ENCODE data around the gene CNPY4. TPM values are rescaled to one million over a fixed set of nuclear protein-coding genes. Genes with fewer than 3 reads are reported as not detected.
A peak's percentile ranks its signal among the peaks of the same experiment; 100 is the strongest.

CNPY4 gene
- total and polyA plus RNA-seq, 10 of the 15 experiments (the other 5 are each of a cell fraction or from before 2014, with no cell fraction given): 2.5 to 9.2 (median 6.8) TPM

GRCh38 chr7:100148559-100149328 is 29.3 kb downstream of the CNPY4 start, which contains the start of gene LAMTOR4 (continued):
- peak; percentile 49; the same call in 1 of the 2 replicates for TF ChIP-seq CEBPZ (IDR thresholded peaks at IDR 0.05; ENCODE audit: low read depth, low read length)
- 0 out of 2 replicates have a peak, but pooled peaks have one; percentile 24 for TF ChIP-seq HCFC1 (IDR thresholded peaks at IDR 0.05; ENCODE audit: low read length)
- TF ChIP-seq RB1 (IDR thresholded peaks at IDR 0.05; ENCODE audit: borderline replicate concordance): peak; percentile 48; the same call in 1 of the 2 replicates
- TF ChIP-seq, protein P1, sequence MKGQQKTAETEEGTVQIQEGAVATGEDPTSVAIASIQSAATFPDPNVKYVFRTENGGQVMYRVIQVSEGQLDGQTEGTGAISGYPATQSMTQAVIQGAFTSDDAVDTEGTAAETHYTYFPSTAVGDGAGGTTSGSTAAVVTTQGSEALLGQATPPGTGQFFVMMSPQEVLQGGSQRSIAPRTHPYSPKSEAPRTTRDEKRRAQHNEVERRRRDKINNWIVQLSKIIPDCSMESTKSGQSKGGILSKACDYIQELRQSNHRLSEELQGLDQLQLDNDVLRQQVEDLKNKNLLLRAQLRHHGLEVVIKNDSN (IDR thresholded peaks at IDR 0.05; ENCODE audit: borderline replicate concordance, extremely low read length, insufficient read depth, low read depth, low read length): peak; percentile 94
- TF ChIP-seq, protein P2, sequence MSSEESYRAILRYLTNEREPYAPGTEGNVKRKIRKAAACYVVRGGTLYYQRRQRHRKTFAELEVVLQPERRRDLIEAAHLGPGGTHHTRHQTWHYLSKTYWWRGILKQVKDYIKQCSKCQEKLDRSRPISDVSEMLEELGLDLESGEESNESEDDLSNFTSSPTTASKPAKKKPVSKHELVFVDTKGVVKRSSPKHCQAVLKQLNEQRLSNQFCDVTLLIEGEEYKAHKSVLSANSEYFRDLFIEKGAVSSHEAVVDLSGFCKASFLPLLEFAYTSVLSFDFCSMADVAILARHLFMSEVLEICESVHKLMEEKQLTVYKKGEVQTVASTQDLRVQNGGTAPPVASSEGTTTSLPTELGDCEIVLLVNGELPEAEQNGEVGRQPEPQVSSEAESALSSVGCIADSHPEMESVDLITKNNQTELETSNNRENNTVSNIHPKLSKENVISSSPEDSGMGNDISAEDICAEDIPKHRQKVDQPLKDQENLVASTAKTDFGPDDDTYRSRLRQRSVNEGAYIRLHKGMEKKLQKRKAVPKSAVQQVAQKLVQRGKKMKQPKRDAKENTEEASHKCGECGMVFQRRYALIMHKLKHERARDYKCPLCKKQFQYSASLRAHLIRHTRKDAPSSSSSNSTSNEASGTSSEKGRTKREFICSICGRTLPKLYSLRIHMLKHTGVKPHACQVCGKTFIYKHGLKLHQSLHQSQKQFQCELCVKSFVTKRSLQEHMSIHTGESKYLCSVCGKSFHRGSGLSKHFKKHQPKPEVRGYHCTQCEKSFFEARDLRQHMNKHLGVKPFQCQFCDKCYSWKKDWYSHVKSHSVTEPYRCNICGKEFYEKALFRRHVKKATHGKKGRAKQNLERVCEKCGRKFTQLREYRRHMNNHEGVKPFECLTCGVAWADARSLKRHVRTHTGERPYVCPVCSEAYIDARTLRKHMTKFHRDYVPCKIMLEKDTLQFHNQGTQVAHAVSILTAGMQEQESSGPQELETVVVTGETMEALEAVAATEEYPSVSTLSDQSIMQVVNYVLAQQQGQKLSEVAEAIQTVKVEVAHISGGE (CRISPR knock-in tag; IDR thresholded peaks at IDR 0.05): no peak
- TF ChIP-seq ATF2 (IDR thresholded peaks at IDR 0.05; ENCODE audit: low read length): no peak
- TF ChIP-seq CBX5 (IDR thresholded peaks at IDR 0.05; ENCODE audit: low read depth): no peak
- TF ChIP-seq IRF3 (IDR thresholded peaks at IDR 0.05): peak; percentile 89
- TF ChIP-seq HSF1 (IDR thresholded peaks at IDR 0.05; ENCODE audit: low read depth, low read length): no peak
- TF ChIP-seq TCF3 (IDR thresholded peaks at IDR 0.05; ENCODE audit: borderline replicate concordance, insufficient read depth, low read depth, low read length): peak; percentile 25; the same call in 1 of the 2 replicates
- no peak for TF ChIP-seq RELA (IDR thresholded peaks at IDR 0.05; ENCODE audit: borderline replicate concordance, partially characterized antibody)
- no peak for TF ChIP-seq FOXM1 (IDR thresholded peaks at IDR 0.05; ENCODE audit: low read depth, low read length)
- TF ChIP-seq RAD21 (IDR thresholded peaks at IDR 0.05; ENCODE audit: insufficient read depth, low read depth, low read length): no peak

Data from GM12878 (cell line).